SU-DHL-6 (cell line): ENCODE results near the gene FBN3.

ENCODE experiments used
- H2AFZ ChIP-seq: fragments of 200-600 bp; sonication (generic); 2 replicates; pipeline ENCODE4 v1.6.1; 2014; ENCODE audit warnings: low read depth, mild to moderate bottlenecking, moderate library complexity, mixed read lengths, antibody characterized with exemption, low read length; ENCODE audit not compliant: severe bottlenecking
- H3F3A ChIP-seq: fragments of 200-600 bp; shearing (Covaris generic); 2 replicates; pipeline ENCODE4 v1.6.0; 2016; ENCODE audit warnings: antibody characterized with exemption, mild to moderate bottlenecking; ENCODE audit not compliant: insufficient read depth
- H3K27ac ChIP-seq: fragments of 200-600 bp; sonication (generic); 2 replicates; pipeline ENCODE4 v1.5.1; 2016; ENCODE audit warnings: low read depth, mild to moderate bottlenecking, low read length, moderate library complexity, mixed read lengths
- H3K27me3 ChIP-seq: fragments of 200-600 bp; sonication (generic), shearing (Covaris generic); 2 replicates; pipeline ENCODE4 v1.6.0; 2014; ENCODE audit warnings: mild to moderate bottlenecking, low read length
- H3K36me3 ChIP-seq: fragments of 200-600 bp; sonication (generic); 2 replicates; pipeline ENCODE4 v1.6.1; 2014; ENCODE audit warnings: mild to moderate bottlenecking, low read length, mixed read lengths
- H3K4me2 ChIP-seq: fragments of 300-600, 200-600 bp; shearing (Covaris generic), sonication (generic); 2 replicates; pipeline ENCODE4 v1.6.0; 2014; ENCODE audit warnings: low read length, low read depth, mild to moderate bottlenecking; ENCODE audit not compliant: poor library complexity, severe bottlenecking
- H3K4me3 ChIP-seq: fragments of 200-600 bp; sonication (generic); 2 replicates; pipeline ENCODE4 v1.5.1; 2014; ENCODE audit warnings: antibody characterized with exemption, low read length, mild to moderate bottlenecking, mixed read lengths; ENCODE audit not compliant: insufficient read depth, poor library complexity, severe bottlenecking
- H3K79me2 ChIP-seq: fragments of 200-600 bp; sonication (generic); 2 replicates; pipeline ENCODE4 v1.6.1; 2014; ENCODE audit warnings: mild to moderate bottlenecking, low read length, moderate library complexity; ENCODE audit not compliant: insufficient read depth
- H3K9ac ChIP-seq: fragments of 200-600 bp; sonication (generic); 2 replicates; pipeline ENCODE4 v1.7.0; 2014; ENCODE audit warnings: mild to moderate bottlenecking, low read length
- H3K9me2 ChIP-seq: fragments of 200-600 bp; sonication (generic); replicated peaks from 2 replicates; pipeline ENCODE4 v1.6.1; 2014; ENCODE audit warnings: low read length; ENCODE audit not compliant: insufficient read depth
- H3K9me3 ChIP-seq: fragments of 200-600 bp; sonication (generic); 2 replicates; pipeline ENCODE4 v1.6.1; 2014; ENCODE audit warnings: low read length, mixed read lengths; ENCODE audit not compliant: insufficient read depth
- H4K20me1 ChIP-seq: fragments of 200-600 bp; sonication (generic); 2 replicates; pipeline ENCODE4 v1.6.1; 2014; ENCODE audit warnings: low read depth, mild to moderate bottlenecking, antibody characterized with exemption, low read length, moderate library complexity, mixed read lengths
- EZH2phosphoT487 ChIP-seq: fragments of 200-600 bp; sonication (generic), shearing (Covaris generic); conservative IDR thresholded peaks from 2 replicates; pipeline ENCODE4 v1.6.1; 2018; ENCODE audit warnings: mild to moderate bottlenecking, antibody characterized with exemption, low read length, moderate library complexity, mixed read lengths
- TF ChIP-seq, protein P1 (sequence below): fragments of 200-600 bp; sonication (generic); IDR thresholded peaks from one replicate; pipeline ENCODE4 v1.5.1; 2017; ENCODE audit warnings: antibody characterized with exemption, mild to moderate bottlenecking, low read length, moderate library complexity; ENCODE audit not compliant: insufficient read depth, poor library complexity, severe bottlenecking

Gene FBN3

GRCh38 chr19:8143041-8143440 lies 6.4 kb downstream of the FBN3 start:
- H3F3A ChIP-seq, result no peaks in the 10 kb centered on the region

DNA sequence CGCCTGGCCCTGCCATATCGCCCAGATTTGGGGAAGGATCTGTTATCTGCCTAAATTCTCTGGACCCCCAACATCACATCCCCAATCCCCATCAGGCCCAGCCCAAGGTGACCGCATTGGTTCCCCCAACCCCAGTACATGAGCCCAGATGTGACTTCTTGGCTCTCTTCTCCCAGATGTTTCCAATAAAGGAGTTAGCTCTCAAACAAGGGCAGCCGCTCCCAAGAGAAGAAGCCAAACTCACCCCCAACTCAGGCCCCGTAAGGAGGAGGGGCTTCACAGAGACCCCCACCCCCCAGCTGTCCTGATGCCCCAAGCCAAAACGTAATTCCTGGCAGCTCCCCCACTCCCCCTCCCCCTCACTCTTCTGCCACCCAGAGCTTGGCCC lies 6.9 kb downstream of the FBN3 start:
- H3K36me3 ChIP-seq, result no peaks in the 10 kb centered on the region
- H3K9ac ChIP-seq, result no peak overlapping the region
- no peaks in the 10 kb centered on the region for H4K20me1 ChIP-seq
- no peaks in the 10 kb centered on the region for H3K9me2 ChIP-seq
- no peak overlapping the region for H3K4me2 ChIP-seq
- no peaks in the 10 kb centered on the region for H3K79me2 ChIP-seq
- no peak overlapping the region for H3K27ac ChIP-seq
- H3K27me3 ChIP-seq, result no peaks in the 10 kb centered on the region
- H3F3A ChIP-seq, result no peaks in the 10 kb centered on the region
- TF ChIP-seq, protein P1, sequence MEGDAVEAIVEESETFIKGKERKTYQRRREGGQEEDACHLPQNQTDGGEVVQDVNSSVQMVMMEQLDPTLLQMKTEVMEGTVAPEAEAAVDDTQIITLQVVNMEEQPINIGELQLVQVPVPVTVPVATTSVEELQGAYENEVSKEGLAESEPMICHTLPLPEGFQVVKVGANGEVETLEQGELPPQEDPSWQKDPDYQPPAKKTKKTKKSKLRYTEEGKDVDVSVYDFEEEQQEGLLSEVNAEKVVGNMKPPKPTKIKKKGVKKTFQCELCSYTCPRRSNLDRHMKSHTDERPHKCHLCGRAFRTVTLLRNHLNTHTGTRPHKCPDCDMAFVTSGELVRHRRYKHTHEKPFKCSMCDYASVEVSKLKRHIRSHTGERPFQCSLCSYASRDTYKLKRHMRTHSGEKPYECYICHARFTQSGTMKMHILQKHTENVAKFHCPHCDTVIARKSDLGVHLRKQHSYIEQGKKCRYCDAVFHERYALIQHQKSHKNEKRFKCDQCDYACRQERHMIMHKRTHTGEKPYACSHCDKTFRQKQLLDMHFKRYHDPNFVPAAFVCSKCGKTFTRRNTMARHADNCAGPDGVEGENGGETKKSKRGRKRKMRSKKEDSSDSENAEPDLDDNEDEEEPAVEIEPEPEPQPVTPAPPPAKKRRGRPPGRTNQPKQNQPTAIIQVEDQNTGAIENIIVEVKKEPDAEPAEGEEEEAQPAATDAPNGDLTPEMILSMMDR, result no peak
- TF ChIP-seq EZH2phosphoT487, result no peak
- no peak overlapping the region for H3K4me3 ChIP-seq
- no peak overlapping the region for H2AFZ ChIP-seq
- H3K9me3 ChIP-seq, result no peaks in the 10 kb centered on the region

More at GRCh38 chr19:8143041-8143440, 6.4 kb downstream of the FBN3 start:
- Histone ChIP-seq H3K9me2 (no peaks in the 10 kb centered on the region), H3K9ac (no peak overlapping the region), H3K9me3 (no peaks in the 10 kb centered on the region), H2AFZ (no peak overlapping the region), H3K27ac (no peak overlapping the region), H3K27me3 (no peaks in the 10 kb centered on the region), H3K79me2 (no peaks in the 10 kb centered on the region), H3K4me2 (no peak overlapping the region), H3K4me3 (no peak overlapping the region), H3K36me3 (no peaks in the 10 kb centered on the region), H4K20me1 (no peaks in the 10 kb centered on the region)
- TF ChIP-seq, protein P1, result no peak
- TF ChIP-seq EZH2phosphoT487, result no peak

DNA sequence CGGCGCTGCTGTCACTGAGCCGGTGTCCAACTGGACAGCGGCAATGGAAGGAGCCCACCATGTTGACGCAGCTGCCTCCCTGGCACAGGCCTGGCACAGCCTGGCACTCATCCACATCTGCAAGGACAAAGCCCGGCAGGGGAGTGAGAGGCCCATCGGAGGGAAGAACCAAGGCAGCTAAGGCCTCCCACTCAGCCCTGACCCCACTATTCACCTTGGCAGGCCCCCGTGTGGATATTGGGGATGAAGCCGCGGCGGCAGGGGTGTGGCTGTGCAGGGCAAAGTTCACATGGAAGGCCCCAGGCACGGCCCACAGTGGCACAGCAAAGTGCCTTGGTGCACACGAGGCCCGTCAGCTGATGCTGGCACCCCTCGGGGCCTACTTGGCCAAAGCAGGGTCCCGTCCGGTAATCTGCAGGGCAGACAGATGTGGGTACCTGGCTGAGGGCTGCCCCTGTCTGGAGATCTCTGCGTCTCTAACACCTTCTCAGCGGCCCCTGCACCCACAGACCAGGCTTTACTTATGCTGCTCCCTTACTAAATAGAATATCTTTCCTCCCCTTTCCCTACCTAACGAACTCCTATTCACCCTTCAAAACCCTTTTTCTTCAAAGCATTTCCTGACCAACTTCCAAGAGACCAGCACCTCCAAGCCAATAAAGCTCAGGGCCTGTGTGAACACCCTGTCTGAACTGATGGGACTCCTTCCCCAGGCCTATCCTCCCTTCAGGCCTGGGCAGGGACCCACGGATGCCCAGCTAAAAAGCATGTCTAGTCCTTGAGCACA lies 7.5 kb downstream of the FBN3 start:
- Histone ChIP-seq H3K4me2 (no peak overlapping the region), H3K79me2 (no peaks in the 10 kb centered on the region), H3K4me3 (no peak overlapping the region), H3K27ac (no peak overlapping the region), H3F3A (no peaks in the 10 kb centered on the region), H3K27me3 (no peaks in the 10 kb centered on the region), H3K9ac (no peak overlapping the region), H3K9me2 (no peaks in the 10 kb centered on the region), H3K9me3 (no peaks in the 10 kb centered on the region), H2AFZ (no peak overlapping the region), H3K36me3 (no peaks in the 10 kb centered on the region), H4K20me1 (no peaks in the 10 kb centered on the region)
- TF ChIP-seq, protein P1, result no peak
- TF ChIP-seq EZH2phosphoT487, result no peak
